NCI-H128 (cell line): ENCODE results near the gene GNB1L.

Source experiments
- DNase-seq: peaks from one replicate; lab custom pipeline; 2025; ENCODE audit not compliant: unreplicated experiment; lab: John Stamatoyannopoulos, UW

Gene GNB1L

DNA sequence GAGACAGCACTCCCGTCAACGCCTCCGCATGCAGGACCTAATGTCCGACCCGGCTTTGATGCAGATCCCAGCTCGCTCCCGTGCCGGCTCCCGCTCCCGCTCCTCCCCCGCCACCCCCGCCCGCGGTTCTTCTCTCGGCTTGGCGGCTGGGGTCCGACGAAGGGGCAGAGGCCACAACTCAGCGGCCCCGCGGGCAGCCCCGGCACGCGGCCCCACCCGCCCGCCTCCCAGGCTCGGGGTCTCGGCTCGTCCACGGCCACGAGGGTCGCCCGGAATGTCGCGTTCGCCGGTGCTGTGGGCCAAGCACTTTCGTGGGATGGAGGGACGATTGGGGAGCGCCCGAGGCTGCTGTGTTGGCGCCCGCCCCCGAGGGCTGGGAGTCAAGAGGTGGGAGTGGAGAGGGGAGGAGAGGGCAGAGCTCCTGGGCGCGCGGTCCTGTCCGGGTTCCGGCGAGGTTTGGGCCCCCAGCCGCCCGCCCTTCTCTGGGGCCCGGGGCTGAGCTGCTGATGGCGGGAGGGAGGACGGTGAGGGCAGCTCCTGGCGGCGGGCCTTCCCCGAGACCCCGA lies 99.4 kb downstream of the GNB1L start:
- DNase-seq = no peak

DNA sequence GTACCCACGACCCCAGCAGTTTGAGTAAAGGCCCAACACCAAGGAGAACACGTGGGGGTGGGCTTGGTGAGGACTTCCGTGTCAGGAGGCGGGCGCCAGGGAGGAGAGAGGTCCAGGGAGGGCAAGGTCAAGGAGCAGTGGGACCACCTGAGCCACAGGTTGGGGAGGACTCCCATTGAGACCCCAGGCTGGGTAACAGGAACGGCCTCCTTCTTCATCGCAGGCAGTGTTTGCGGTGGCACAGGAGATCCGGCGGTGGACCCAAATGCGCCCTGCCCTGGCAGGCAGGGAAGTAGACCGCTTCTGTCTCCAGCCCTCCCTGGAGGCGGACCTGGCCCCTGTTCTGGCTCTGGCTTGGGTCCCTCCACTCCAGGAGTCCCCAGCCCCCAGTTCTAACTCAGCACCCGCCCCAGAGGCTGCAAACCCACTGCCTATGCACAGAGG lies 100.0 kb downstream of the GNB1L start:
- DNase-seq = no peak

DNA sequence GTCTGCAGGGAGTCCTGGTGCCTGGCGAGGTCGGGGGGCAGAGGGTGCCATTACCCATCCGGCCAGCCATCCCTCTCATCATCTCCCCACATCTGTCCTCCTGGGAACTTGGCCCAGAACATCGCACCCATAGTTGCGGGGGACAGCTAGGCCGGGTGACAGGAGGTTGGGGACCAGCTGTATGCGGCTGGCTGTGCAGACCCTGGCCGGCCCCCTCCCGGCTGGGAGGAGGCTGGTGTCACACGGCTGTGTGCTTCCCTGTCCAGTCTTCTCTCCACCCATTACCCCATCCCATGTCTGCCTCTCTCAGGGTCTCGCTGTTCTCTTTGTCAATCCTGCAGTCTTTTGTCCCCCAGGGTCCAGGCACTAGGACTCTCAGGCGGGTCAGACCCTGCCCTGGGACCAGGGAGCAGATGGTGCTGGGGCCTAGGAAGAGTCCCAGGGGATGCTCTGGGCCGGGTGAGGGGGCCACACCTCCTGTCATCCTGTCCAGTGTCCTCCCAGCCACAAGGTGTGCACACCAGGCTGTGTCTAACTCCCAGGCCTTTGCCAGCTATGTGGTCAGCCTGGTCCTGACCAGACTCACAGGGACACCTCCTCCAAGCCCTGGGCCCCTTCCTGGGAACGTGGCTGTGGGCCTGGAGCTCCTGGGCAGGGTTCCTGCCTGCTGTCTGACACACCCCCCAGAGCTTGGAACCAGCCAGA lies 100.5 kb downstream of the GNB1L start:
- DNase-seq = no peak

DNA sequence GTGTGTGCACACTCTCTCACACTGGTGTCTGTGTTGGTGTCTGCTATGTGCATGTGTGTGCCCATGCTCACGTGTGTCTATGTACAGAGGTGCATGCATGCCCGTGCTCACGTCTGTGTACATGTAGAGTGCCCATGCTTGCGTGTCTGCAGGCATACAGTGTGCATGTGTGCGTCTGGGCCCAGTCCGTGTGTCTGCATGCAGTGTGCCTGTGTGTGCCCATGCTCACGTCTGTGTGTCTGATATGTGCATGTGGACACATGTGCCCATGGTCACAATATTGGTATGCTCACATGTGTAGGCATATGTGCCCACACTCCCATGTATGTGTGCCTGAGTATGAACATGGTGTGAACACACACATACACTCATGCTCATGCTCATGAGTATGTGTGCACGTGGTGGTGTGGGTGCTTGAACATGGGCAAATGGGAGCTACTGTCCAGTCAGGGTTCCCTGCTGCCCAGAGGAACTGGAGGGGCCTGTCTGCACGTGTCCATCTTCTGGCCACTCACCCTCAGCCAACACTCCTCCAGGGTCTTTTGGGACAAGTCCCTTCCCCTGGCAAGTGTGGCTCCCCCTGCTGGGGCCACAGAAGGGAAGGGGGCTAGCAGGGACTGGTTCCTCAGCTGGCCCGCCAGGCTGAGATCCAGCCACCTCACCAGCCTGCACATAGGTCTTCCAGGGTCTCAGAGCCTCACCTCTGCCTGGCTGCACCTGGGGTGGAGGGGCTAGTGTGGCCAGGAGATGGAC lies 101.4 kb downstream of the GNB1L start:
- no peak for DNase-seq

DNA sequence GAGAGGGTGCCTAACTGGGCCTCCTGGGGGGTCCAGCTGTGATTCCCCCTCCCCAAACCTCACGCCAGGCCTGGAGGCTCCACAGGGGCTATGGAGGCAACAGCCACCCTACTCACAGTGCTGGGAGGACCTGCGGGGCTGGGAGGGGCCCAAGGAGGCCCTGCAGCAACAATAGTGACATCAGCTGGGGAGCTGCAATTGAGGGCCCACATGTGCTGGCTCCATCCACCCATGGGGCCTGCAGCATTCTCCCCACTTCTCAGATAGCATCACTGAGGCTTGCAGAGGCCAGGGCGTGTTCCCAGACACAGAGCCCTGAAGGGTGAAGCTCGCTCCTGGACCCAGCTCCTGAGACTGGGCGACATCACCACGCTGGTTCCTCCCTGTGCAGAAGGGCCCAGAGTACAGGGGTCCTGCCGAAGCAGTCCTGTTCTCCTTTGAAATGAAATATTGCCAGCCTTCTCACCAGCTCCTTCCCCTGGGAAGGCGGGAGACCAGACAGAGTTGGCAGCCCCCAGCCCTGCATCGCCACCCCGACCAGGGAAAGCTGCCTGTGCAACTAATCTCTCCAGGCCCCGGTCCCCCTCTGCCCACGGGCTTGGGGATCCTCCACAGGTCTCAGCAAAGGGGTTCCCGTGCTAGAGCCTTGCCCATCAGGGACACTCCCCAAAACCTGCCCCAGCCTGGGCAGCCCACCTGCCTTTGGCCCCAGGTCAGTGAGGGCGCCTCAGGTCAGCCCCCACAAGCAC lies 103.0 kb downstream of the GNB1L start:
- no peak for DNase-seq

DNA sequence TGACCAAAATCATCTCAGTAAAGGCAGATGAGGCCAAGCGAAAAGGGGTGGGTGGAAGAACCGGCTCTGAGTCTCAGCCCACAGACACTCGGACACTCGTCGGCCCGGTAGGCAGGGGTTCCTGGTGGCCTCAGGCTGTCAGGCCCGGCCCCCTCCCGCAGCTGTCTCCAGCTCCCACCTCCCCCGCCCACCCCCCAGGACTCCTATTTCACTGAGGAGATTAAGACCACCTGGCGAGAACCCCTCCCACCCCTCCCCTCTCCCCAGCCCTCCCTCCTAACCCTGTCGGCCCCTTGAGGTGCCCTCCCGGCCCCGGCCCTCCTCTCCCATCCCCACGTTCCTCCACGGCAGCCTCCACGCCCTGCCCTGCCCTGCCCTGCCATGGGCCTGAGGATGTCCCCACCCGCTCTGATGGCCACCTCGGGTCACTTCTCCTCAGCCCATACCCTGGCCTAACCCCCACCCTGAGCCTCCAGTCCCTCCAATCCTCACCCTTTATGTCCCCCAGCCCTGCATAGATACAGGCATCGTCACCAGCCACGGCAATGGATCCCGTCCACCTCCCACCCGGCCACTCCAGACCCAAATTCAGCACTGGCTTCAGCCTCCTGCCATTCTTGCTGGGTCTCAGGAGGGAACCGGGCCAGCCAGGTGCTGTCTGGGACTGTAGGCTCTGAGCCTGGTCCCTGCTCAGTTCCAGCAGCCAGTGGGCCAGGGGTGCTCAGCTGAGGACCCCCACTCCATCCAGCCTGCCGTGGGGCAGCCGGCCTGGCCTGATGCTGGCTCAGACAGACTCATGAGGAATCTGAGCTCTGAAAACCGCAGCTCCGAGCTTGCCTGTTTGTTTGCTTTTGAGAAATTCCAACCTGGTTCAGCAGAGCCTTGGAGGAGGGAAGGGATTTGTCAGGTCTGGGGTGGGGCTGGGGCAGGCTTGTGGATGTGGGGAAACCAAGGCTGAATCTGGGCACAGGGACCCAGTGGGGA lies 103.9 kb downstream of the GNB1L start:
- no peak for DNase-seq

DNA sequence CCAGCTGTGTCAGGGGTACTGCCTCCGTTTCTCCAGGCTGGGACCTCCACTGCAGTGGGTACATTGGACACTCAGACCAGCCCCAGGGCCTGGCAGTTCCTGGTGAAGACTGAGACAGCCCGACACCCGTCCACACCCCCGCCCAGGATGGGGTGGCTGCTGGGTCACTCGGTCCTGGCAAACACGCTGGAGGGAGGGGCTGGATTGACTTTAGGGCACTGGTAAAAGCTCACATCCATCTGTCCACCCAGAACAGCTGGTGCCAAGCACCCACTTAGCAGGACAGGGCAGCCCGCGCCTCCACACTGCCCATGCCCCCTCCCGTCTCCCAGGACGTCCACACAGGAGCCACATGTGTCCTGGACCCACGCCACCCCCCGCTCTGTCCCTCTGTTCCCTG lies 104.8 kb downstream of the GNB1L start:
- DNase-seq = no peak

DNA sequence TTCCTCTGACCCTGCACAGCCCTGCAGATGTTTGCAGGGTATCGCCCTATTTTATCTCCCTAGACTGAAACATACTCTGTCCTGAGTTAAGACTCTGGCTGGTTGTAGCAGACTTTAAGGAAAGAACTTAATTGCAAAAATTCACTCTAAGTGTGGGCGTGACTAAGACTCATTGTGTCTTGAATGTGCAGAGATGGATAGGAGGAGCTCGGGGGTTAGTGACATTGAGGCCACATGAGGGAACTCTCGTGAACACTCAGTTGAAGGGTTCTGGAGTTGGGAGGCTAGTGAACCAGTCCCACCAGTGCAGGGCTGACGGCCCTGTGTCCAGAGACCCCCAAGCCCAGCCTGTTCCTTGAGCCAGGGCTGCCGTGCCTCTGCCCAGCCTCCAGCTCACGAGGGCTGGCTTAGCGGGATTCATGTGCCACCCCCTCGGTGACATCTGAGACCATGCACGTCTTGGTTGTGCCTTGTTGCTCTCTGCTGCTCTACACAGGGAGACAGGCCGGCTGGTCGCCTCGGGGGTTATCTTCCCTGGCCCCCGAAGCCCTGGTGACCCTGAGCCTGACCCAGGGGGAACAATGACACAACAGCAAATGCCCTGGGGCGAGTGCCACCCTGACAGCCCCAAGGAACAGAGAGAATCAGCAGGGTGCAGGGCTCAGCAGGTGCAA lies 105.5 kb downstream of the GNB1L start:
- no peak for DNase-seq

DNA sequence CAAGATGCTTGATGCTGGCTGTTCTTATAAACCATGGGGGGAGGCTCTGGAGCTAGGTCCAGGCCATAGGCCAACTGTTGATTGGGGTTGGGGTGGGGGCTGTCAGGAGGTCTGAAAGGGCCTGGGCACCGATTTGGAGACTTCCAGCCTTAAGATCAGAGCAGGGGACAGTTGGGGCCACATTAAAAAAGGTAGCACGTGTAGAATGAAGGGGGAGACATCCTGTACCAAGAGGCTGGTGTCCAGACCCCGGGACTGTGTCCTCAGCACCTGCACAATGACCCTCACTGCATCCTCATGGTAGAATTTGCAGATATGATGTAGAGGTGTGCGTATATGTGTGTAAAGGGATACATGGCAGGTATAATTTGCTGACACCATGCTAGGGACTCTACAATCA lies 106.5 kb downstream of the GNB1L start:
- no peak for DNase-seq

DNA sequence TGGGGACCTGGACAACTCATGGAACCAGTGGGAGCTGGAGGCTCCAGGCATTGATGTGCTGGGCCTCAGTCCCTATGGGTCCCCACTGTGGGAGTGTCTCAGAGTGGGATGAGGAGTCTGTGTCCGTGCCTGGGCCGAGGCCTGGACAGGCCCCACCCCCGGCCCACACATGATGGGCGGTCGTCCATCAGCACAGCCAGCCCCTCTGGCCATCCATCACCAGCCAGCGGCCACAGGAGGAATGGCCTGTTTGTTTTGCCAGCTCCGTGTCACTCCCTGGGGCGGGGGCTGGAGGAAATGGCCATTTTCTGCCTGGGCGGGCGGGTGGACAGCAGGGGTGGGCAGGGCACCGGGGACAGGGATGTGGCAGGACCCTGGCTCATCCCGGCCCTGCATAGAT lies 107.1 kb downstream of the GNB1L start:
- DNase-seq = no peak

DNA sequence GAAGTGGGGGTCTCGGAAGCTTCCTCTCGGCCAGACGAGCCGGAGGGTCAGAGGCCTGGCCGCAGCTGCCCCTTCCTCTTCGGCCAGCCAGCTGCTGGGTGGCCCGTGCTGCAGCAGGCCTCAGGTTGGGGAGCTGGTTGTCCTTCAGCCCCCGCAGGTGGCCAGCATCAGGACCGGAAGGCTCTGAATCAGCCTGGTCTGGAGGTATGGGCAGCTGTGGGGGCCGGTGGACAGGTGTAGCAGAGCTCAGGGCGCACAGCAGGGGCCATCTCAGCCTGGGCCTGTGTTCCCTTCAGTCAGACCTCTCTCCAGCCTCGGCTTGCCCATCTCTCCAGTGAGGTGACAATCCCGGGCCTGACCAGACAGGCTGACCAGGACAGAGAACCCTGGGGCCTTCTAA lies 107.9 kb downstream of the GNB1L start:
- DNase-seq = no peak

DNA sequence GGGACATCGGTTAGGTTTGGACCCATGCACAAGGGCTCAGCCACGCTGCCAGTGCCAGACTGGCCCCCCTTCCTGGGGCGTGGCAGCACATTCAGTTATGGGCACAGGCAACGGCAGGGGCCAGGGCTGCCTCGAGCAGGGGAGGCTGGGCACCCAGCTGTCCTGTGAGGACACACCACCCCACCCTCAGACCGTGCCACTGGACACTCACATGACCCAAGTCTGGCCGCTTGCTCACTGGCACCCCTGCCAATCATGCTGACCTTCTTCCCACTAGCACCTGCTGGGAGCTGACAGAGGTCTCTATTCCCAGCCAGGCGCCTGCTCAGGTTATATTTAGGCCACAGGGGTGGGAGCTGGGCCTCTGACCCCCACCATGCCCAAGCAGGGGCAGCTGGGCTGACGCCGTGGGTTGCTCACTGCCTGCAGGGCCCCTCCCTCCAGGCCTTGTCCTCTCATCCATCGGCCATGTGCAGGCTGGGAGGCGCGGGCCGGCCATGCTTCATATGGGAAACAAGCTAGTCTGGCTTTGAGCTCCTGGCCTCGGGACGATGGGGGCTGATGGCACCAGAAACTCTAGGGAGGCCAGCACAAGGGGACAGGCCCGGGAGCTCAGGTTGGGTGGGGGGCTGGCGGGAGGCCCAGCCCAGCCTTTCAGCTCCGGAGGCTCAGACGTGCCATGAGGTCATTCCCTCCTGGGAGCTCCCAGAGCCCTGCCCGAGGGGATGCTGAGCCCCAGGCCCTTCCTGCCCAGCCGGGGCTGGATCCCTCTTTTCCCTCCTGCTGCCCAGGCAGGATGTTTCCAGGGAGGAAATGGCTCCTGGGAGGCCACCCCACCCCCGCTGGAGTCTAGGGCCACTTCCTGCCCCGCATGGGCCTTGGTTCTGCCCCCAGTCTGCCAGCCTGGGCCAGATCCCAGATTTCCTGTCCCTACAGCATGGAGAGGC lies 109.2 kb downstream of the GNB1L start:
- DNase-seq = no peak

DNA sequence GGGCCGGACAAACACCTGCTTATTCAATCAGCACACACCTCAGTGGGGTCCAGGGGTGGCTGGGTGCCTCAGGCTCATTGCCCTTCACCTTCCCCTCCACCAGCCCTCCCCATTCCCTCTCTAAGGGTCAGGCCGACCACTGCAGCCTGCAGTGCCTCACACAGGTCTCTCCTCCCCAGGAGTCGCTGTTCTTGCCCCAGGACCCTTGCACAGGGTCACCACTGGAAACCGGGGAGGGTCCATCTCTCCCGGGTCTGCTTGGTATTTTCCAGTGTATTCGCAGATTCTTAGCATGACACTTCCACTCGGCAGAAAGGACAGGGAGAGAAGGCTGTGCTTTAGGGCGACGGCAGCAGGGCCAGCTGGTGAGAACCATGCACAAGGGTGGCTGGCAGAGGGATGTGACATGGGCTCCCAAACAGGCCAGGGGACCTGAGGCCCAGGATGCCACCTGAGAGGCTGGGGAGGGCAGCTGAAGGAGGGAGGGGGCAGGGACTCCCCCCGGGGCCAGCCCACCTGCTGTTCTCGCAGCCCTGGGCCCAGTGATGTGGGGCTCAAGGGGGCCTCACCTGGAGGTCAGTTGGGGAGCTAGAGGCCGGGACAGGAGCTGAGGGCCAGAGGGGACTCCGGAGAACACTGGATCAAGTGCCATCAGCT lies 110.2 kb downstream of the GNB1L start:
- DNase-seq = no peak

DNA sequence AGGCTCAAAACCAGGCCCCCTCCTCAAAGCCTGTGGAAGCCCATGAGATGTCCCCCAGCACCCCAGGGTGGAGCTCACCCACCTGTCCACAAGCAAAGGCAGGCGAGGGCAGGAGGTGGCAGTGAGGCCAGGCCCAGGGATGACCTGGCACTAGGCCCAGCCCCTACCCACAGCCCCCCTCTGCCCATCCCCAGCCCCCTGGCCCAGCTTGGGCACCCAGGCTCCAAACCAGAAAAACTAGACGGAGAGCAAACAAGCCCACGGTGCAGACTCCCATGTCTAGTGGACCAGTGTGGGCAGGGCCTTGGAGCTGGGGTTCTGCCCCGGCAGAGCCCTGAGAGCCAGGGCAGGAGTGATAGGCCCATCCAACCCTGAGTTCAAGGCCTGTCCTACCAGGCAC lies 111.0 kb downstream of the GNB1L start:
- no peak for DNase-seq

DNA sequence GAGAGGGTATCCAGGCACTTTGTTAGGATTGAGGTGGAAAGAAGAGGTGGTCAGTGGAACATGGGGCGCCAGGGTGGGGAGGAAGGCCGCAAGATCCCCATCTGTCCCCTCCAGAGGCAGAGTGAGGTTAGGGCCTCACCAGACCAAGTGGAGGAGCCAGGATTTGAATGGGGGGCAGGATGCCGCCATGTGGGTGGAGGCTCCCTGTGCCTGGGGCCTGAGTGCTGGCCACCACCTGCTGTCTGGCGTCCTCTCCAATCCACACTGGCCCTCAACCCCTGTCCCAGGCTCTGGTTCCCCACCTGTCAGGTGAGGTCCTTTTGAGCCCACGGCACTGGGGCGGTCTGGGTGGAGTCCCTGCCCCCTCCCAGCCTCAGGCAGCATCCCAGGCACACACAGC lies 111.6 kb downstream of the GNB1L start:
- DNase-seq = no peak

DNA sequence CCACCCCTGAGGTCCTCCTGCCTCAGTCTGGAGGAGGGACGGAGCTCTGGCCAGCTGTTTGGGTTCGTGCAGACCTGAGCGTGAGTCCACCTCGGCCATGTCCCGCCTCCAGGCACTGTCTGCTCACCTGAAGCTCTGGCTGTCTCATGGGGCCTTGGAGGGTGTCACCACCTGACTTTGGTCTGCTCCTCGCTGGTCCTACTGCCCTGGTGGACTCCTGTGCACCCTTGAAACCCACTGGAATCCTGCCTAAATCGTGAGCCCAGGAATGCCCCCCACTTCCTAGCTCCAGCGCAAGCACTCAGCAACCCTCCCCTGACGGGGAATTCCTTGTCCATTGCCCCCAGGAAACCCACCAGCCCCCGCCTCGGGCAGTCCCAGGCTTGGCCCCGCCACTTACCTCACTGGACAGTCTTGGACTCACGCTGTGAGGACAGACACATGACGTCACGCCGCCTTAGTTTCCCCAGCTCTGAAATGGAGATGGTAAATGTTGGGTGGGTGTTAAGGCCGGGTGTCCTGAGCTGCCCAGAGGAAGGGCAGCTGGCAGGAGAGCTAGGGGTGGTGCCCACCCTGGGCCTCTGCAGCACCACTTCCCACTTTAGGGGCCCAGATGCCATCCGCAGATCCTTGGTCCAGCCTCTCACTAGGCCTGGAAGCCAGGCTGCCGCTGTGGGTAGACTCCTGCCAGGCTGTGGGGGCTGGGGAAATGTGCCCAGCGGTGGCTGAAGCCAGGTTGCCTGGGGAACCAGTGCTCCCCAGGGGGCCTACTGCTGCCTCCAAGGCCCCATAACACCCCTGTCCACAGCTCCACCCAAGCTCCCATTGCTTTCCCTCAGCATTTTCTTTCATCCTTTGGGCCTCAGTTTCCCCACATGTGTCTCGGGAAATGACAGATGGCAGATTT lies 112.3 kb downstream of the GNB1L start:
- no peak for DNase-seq

DNA sequence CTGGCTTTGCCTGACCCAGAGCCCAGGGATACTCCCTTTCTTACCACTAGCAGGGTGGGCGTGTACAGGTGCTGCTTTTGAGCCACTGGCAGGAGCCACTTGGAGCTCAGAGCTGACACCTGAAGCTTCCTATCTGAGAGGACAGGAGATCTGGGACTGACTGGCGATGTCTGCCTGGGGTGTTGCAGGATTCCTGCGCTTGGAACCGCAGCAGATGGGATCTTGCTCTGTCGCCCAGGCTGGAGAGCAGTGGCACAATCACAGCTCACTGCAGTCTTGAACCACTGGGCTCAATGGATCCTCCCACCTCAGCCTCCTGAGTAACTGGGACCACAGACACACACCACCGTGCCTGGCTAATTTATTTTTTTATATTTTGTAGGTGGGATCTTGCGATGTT lies 113.6 kb downstream of the GNB1L start:
- DNase-seq = no peak
